Retinal pigment epithelial cell (primary cell): Measurements from ENCODE around the gene CCDC127.

Experiments used
- DNase-seq: peaks from one replicate; pipeline ENCODE4 v3.0.0-alpha.2; 2010; ENCODE audit warnings: low read depth
- H3K4me3 ChIP-seq: 2 replicates; pipeline ENCODE4 v1.5.1; 2011; ENCODE audit warnings: mild to moderate bottlenecking, low read length, control low read depth, moderate library complexity
- CTCF ChIP-seq: conservative IDR thresholded peaks from 2 replicates; pipeline ENCODE4 v1.5.1; 2011; ENCODE audit warnings: low read depth, low read length, control low read depth, inconsistent platforms

Gene CCDC127

GRCh38 chr5:161803-162110 lies 56.2 kb downstream of the CCDC127 start:
- no peak for DNase-seq

GRCh38 chr5:160921-161802 lies 56.8 kb downstream of the CCDC127 start:
- no peak for TF ChIP-seq CTCF

More at GRCh38 chr5:161803-162110, 56.2 kb downstream of the CCDC127 start:
- no peak for TF ChIP-seq CTCF
- H3K4me3 ChIP-seq: no peak overlapping the region

GRCh38 chr5:160173-160510 lies 57.8 kb downstream of the CCDC127 start:
- H3K4me3 ChIP-seq: no peak overlapping the region
- TF ChIP-seq CTCF: no peak
- DNase-seq: no peak

More at GRCh38 chr5:160921-161802, 56.8 kb downstream of the CCDC127 start:
- DNase-seq: no peak
- H3K4me3 ChIP-seq: no peak overlapping the region

GRCh38 chr5:159448-160172 lies 58.3 kb downstream of the CCDC127 start:
- peak; percentile 5 for DNase-seq
- TF ChIP-seq CTCF: no peak
- H3K4me3 ChIP-seq: no peak overlapping the region

GRCh38 chr5:158807-159447 lies 59.0 kb downstream of the CCDC127 start:
- TF ChIP-seq CTCF: no peak
- no peak overlapping the region for H3K4me3 ChIP-seq
- no peak for DNase-seq

- no peak for DNase-seq
- TF ChIP-seq CTCF: no peak
- no peak overlapping the region for H3K4me3 ChIP-seq
Observed at GRCh38 chr5:157801-158200, 60.2 kb downstream of the CCDC127 start.
